GM10266 (cell line): Measurements from ENCODE around the gene TLE7.

Experiments
- DNase-seq: peaks from one replicate; pipeline ENCODE4 v3.0.0; 2012; ENCODE audit errors: extremely low spot score
- TF ChIP-seq, protein P1 (sequence below): IDR thresholded peaks from 2 replicates; pipeline ENCODE4 v1.5.1; 2012; ENCODE audit warnings: mild to moderate bottlenecking, low read depth; ENCODE audit not compliant: control insufficient read depth, insufficient read depth; ENCODE audit errors: missing control alignments

TLE7 gene

DNA sequence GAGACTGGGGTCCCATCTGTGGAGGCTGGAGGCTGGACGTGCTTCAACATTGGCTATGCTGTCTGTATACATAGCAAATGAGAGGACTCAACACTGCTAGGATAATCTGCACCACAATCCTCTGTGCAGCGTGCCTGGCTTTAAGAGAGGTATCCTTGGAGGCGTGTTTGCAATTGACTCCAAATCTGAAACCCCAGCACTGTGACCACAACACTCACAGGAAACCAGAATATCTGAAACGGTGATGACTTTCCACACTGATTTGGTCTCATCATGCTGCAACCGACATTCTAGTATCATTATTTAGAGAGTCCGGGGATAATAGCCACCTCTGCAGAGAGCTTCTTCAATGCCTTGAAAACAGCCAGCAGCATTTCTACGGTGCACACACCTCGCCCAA, 35.1 kb downstream of the TLE7 start:
- no peak for DNase-seq
- TF ChIP-seq, protein P1, sequence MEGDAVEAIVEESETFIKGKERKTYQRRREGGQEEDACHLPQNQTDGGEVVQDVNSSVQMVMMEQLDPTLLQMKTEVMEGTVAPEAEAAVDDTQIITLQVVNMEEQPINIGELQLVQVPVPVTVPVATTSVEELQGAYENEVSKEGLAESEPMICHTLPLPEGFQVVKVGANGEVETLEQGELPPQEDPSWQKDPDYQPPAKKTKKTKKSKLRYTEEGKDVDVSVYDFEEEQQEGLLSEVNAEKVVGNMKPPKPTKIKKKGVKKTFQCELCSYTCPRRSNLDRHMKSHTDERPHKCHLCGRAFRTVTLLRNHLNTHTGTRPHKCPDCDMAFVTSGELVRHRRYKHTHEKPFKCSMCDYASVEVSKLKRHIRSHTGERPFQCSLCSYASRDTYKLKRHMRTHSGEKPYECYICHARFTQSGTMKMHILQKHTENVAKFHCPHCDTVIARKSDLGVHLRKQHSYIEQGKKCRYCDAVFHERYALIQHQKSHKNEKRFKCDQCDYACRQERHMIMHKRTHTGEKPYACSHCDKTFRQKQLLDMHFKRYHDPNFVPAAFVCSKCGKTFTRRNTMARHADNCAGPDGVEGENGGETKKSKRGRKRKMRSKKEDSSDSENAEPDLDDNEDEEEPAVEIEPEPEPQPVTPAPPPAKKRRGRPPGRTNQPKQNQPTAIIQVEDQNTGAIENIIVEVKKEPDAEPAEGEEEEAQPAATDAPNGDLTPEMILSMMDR, result no peak

DNA sequence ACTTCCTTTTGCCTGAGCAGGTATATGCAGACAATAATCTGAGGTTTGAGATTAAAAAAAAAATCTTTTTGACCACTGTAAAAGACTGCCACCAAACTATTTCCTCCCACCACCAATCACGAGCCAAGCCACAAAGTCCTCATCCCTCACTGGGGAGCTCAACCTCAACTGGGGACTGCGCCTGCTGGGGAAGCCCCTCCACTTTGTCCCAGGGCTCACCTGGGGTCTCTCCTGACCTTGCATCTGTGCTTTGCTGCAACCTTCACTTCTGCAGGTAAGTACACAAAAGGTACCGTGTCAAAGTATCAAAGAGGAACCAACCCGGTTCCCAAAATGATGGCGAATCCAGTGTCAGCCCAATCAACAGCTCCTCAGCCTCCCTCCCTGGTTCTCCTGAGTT, 35.5 kb downstream of the TLE7 start:
- DNase-seq, result no peak
- TF ChIP-seq, protein P1, result no peak

- TF ChIP-seq, protein P1, result no peak
- DNase-seq, result no peak
These were observed 37.5 kb downstream of the TLE7 start for GRCh38 chr16:71404364-71404763.

DNA sequence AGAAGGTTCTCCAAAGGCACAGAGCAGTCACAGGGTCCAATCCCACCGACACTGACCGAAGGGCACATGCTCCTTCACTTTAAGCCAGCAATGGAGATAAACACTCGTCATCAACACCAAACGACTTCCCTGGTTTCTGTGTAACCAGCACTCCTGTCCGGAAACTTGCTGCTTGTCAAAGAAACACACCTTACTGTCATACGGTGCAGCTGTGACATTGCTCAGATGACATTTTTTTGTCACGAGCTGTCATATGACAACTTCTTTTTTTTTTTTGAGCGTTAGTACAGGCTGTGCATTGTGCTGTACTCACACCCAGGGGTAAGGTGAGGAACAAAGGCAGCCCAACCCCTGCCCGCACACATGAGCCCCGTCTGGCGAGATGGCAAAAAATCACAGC, 39.2 kb downstream of the TLE7 start:
- DNase-seq, result no peak
- TF ChIP-seq, protein P1, result no peak

DNA sequence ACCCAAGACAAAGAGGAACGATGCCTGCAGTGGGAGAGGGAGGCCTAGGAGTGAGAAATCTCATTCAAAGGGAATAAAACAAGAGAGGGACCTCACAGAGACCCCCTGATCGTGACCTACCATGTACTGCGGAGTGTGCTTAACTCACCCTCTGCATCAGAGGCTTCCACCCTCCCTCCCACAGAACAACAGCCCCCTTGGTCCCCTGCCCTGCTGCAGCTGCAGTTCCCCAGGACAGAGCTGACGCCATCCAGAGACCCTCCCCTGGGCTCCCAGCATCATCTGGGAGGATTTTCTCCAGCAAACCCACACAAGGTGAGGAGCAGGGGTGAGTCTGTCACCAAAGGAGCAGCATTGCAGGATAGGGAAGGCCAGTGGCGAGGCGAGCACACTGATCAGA, 39.8 kb downstream of the TLE7 start:
- DNase-seq, result no peak

GRCh38 chr16:71399801-71400563, 41.9 kb downstream of the TLE7 start:
- DNase-seq, result no peak

More for the DNA sequence above, 39.8 kb downstream of the TLE7 start:
- TF ChIP-seq, protein P1, result no peak

DNA sequence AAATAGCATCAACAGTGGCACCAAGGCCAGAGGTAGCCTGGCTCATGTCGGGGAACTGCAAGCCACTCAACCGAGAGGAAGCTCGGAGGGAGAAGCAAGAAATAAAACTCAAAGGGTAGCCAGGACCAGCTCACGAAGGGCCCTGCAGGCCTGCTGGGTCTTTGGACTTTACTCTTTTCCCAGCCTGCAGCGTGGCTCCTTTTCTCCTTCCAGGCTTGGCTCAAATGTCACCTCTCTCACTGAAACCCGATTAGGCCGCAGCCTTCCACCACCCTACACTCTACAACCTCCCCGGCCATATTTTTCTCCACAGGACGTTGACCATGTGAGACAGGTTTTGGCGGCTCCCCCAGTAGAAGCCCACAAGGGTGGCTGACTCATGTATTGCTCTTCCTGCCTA, 45.3 kb downstream of the TLE7 start:
- TF ChIP-seq, protein P1, result no peak
- no peak for DNase-seq

More at GRCh38 chr16:71399801-71400563, 41.9 kb downstream of the TLE7 start:
- TF ChIP-seq, protein P1, result no peak
